Body of pancreas (tissue), 4 donors: ENCODE results near the gene RDX. TPM values are rescaled to one million over a fixed set of nuclear protein-coding genes. Genes with fewer than 3 reads are reported as not detected.

Experiments
- ATAC-seq: fragments of 150-250 bp; one replicate; pipeline ENCODE4 v1.9.1; 2016
- DNase-seq, 4 donors: peaks; one replicate each; pipeline ENCODE4 v3.0.0-alpha.2; 2019
- H3K27ac ChIP-seq, 4 donors: fragments of 200-600 bp; sonication (generic); 1 replicate in 3 of 4; 2 replicates in 1 of 4; pipeline versions ENCODE4 v1.5.1 to v1.6.1; 2016 to 2019; ENCODE audit warnings: mild to moderate bottlenecking in 1 of 4, mixed read lengths in 1 of 4, moderate library complexity in 1 of 4
- H3K27me3 ChIP-seq, 2 donors: fragments of 200-600 bp; sonication (generic); one replicate each; pipeline ENCODE4 v1.6.0; 2016; ENCODE audit warnings: mild to moderate bottlenecking in 1 of 2
- H3K36me3 ChIP-seq, 2 donors: fragments of 200-600 bp; sonication (generic); replicated peaks in 1 of 2; 2 replicates each; pipeline ENCODE4 v1.5.1; 2016; ENCODE audit warnings: low read depth in 2 of 2; ENCODE audit not compliant: insufficient read depth in 1 of 2
- H3K4me1 ChIP-seq: fragments of 200-600 bp; sonication (generic); one replicate; pipeline ENCODE4 v1.6.0; 2016
- H3K4me3 ChIP-seq, 2 donors: fragments of 200-600 bp; sonication (generic); 1 replicate in 1 of 2; 2 replicates in 1 of 2; pipeline ENCODE4 v1.5.1; 2016 to 2019
- H3K9me3 ChIP-seq, 3 donors: fragments of 200-600 bp; sonication (generic); 1 replicate in 2 of 3; 2 replicates in 1 of 3; pipeline ENCODE4 v1.5.1; 2016
- POLR2A ChIP-seq, 3 donors: fragments of 450-650 bp; IDR thresholded peaks; one replicate each; pipeline ENCODE4 v1.6.1; 2016; ENCODE audit warnings: antibody characterized with exemption in 3 of 3, mild to moderate bottlenecking in 2 of 3
- WGBS, 2 donors: methylation state at CpG; one replicate each; pipeline ENCODE4 v1.1.5; 2017; 5-methylcytosine and 5-hydroxymethylcytosine counted together
- intact Hi-C: fragments of 100-400 bp; cut with DNase I; formaldehyde crosslinking; loops from one replicate; pipeline ENCODE4 v1.15.1; 2023
- total RNA-seq, 2 donors: library from RNA; depleted of rRNA; stranded (reverse); fragments of >200 nt; gene quantifications; one replicate each; pipeline ENCODE4 v1.1.0, GENCODE V29; 2016
- TF ChIP-seq, protein P1 (sequence below), 7 experiments: fragments of 450-650 bp in 4 of 7; fragments of 200-600 bp in 3 of 7; sonication (generic) in 3 of 7; IDR thresholded peaks; one replicate each; pipeline ENCODE4 v1.5.1; 2016 to 2019; ENCODE audit warnings: antibody characterized with exemption in 7 of 7

The RDX gene
- total RNA-seq, 2 donors from 2014 or later: 43.8 TPM

GRCh38 chr11:110242188-110242587, 54.2 kb downstream of the RDX start:
- H3K27me3 ChIP-seq: no peaks in the 10 kb centered on the region
- no peak overlapping the region for H3K4me3 ChIP-seq
- no peaks in the 10 kb centered on the region for H3K9me3 ChIP-seq
- intact Hi-C loops: no loop called here
- 92 to 95% methylated on average over 7 of the region's 7 CpGs for WGBS, 2 donors
- H3K36me3 ChIP-seq: peaks cover 3 to 4% of the 10 kb centered on the region in 2 donors
- TF ChIP-seq, protein P1, sequence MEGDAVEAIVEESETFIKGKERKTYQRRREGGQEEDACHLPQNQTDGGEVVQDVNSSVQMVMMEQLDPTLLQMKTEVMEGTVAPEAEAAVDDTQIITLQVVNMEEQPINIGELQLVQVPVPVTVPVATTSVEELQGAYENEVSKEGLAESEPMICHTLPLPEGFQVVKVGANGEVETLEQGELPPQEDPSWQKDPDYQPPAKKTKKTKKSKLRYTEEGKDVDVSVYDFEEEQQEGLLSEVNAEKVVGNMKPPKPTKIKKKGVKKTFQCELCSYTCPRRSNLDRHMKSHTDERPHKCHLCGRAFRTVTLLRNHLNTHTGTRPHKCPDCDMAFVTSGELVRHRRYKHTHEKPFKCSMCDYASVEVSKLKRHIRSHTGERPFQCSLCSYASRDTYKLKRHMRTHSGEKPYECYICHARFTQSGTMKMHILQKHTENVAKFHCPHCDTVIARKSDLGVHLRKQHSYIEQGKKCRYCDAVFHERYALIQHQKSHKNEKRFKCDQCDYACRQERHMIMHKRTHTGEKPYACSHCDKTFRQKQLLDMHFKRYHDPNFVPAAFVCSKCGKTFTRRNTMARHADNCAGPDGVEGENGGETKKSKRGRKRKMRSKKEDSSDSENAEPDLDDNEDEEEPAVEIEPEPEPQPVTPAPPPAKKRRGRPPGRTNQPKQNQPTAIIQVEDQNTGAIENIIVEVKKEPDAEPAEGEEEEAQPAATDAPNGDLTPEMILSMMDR (IDR thresholded peaks at IDR 0.05): no peak
- no peak for TF ChIP-seq POLR2A (IDR thresholded peaks at IDR 0.05)
- H3K4me1 ChIP-seq: no peaks in the 10 kb centered on the region
- DNase-seq: no peak
- ATAC-seq: no peak
- H3K27ac ChIP-seq: no peak overlapping the region

DNA sequence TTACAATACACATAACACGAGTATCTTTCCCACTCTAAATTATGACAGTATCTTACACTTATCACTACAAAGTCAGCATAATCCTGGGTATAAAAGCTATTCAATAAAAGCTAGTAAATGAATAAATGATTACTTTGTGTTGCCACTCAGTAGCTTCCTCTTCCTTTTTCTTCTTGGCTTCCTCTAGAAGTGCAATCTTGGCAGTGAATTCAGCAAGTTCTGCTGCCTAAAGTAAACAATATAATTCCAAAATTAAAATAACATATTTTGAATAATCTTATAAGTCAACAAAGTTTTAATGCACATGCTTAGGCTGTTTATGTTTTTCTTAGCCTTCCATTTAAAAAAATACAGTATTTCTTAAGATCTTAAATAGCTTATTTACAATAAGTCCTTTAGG, 60.4 kb downstream of the RDX start:
- peaks cover 15 to 24% of the 10 kb centered on the region in 2 donors for H3K36me3 ChIP-seq
- no peak overlapping the region for H3K27ac ChIP-seq
- DNase-seq (no peak), ATAC-seq (no peak)
- 33 to 48% methylated on average over 1 of the region's 1 CpG for WGBS, 2 donors
- no peaks in the 10 kb centered on the region for H3K27me3 ChIP-seq
- no peak for TF ChIP-seq POLR2A (IDR thresholded peaks at IDR 0.05)
- TF ChIP-seq, protein P1 (IDR thresholded peaks at IDR 0.05): no peak
- H3K4me3 ChIP-seq: no peak overlapping the region
- H3K9me3 ChIP-seq: no peaks in the 10 kb centered on the region
- H3K4me1 ChIP-seq: no peaks in the 10 kb centered on the region
- intact Hi-C loops: no loop called here

- WGBS, 2 donors: 59 to 62% methylated on average over 3 of the region's 3 CpGs
- intact Hi-C loops: no loop called here
- no peak for TF ChIP-seq POLR2A (IDR thresholded peaks at IDR 0.05)
- TF ChIP-seq, protein P1 (IDR thresholded peaks at IDR 0.05): no peak
- no peaks in the 10 kb centered on the region for H3K9me3 ChIP-seq
- peaks cover 10 to 18% of the 10 kb centered on the region in 2 donors for H3K36me3 ChIP-seq
- ATAC-seq: no peak
- H3K27ac ChIP-seq: no peak overlapping the region
- peaks cover 8% of the 10 kb centered on the region for H3K4me1 ChIP-seq
- no peaks in the 10 kb centered on the region for H3K27me3 ChIP-seq
- no peak for DNase-seq
- H3K4me3 ChIP-seq: no peak overlapping the region
Observed at GRCh38 chr11:110230377-110230776, 66.0 kb downstream of the RDX start.

DNA sequence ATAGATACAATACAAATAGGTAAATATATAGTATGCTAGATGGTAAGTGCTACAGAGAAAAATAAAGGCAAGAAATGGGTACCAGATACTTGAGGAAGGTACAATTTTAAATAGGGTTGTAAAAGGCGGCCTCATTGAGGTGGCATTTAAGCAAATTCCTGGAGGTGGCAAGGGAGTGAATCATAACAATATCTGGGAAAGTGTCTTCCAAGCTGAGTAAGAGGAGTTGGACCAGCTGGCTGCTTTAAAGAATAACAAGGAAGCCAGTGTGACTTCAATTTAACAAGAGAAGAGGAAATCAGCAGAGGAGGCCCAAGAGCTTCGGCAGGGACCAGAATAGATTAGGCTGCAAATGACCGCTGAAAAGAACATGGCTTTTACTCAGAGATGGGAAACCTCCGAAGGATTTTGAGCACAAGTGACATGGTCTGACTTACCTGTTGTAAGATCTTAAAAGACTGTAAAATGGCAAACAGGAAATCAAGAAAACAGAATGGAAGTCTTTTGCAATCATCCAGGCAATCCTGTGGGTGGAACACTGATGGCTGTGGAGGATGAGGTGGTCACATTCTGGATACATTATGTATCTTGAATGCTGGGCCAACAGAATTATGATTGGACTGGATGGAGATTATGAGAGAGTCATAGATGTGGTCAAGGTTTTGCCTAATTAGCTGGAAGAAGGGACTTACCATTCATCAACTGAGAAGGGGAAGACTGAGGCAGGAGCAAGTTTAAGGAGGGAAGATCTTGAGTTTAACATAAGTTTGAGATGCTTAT, 77.2 kb downstream of the RDX start:
- TF ChIP-seq, protein P1 (IDR thresholded peaks at IDR 0.05): no peak
- no peak for TF ChIP-seq POLR2A (IDR thresholded peaks at IDR 0.05)
- WGBS, 2 donors: 92 to 97% methylated on average over 4 of the region's 4 CpGs
- H3K9me3 ChIP-seq: no peaks in the 10 kb centered on the region
- ATAC-seq (no peak), DNase-seq (no peak)
- H3K27me3 ChIP-seq: no peaks in the 10 kb centered on the region
- no peak overlapping the region for H3K4me3 ChIP-seq
- peaks cover 7% of the 10 kb centered on the region for H3K4me1 ChIP-seq
- no peak overlapping the region for H3K27ac ChIP-seq
- intact Hi-C loops: no loop called here
- H3K36me3 ChIP-seq: no peaks in the 10 kb centered on the region

- Histone ChIP-seq H3K27me3 (no peaks in the 10 kb centered on the region), H3K4me3 (no peak overlapping the region), H3K27ac (no peak overlapping the region), H3K4me1 (peaks cover 7% of the 10 kb centered on the region), H3K36me3 (no peaks in the 10 kb centered on the region), H3K9me3 (no peaks in the 10 kb centered on the region)
- no peak for TF ChIP-seq POLR2A (IDR thresholded peaks at IDR 0.05)
- TF ChIP-seq, protein P1 (IDR thresholded peaks at IDR 0.05): no peak
- intact Hi-C loops: no loop called here
- DNase-seq (no peak), ATAC-seq (no peak)
- WGBS, 2 donors: 40 to 60% methylated on average over 3 of the region's 3 CpGs
Observed at GRCh38 chr11:110217936-110218335, 78.5 kb downstream of the RDX start.
